Stimulated activated CD4-positive, alpha-beta T cell treated with anti-CD3 and anti-CD28 coated beads, Interleukin-4, amount 100 ng/mL, for 1 hour (primary cell): ENCODE measurements around the gene PEX3.
A peak's percentile ranks its signal among the peaks of the same experiment; 100 is the strongest.
"Not testable (repeated sequence)": the region's sequence is repeated elsewhere in the genome, so short reads cannot be mapped to it uniquely, and the experiment has no call there.

Source experiments
- DNase-seq: peaks from one replicate; pipeline ENCODE4 v3.0.0-alpha.2; 2020

Gene PEX3

GRCh38 chr6:143449082-143449713 lies 1.4 kb upstream of the PEX3 start:
- no peak for DNase-seq

DNA sequence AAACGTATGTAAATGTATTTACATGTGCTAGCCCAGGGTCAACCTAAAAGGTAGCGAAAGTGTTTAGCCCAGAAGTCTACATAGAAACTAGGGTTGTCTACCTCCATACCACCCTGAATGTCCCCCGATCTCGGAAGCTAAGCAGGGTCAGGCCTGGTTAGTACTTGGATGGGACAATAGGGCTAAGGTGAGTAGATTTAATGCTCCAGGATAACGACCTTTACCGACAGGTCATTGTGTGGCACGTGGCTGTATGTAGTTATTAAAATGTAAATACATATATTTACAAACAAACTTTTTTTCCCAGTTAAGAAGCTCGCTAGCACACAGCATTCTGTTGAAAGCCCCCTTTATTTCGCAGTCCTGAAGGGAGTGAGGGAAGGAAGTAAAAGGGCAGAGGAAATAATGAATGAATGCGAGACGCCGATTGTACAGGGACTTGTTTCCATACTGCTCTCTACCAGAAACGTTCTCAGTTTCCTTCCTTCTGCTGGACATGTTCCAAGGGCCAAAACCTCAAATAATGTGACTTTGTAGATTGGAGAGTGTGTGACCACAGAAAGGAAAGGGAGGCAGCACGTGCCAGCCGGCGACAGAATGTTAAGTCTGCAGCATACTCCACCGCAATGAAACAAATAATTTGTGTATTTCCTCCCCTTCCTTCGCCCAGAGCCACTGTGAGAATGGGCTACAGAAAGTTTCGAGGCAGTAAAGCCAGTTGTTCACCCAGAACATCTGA lies 722 bp upstream of the PEX3 start:
- DNase-seq, result peak; percentile 18

GRCh38 chr6:143451531-143451930 lies 926 bp downstream of the PEX3 start:
- DNase-seq, result no peak

GRCh38 chr6:143457563-143458359 lies 7.2 kb downstream of the PEX3 start:
- DNase-seq, result no peak

DNA sequence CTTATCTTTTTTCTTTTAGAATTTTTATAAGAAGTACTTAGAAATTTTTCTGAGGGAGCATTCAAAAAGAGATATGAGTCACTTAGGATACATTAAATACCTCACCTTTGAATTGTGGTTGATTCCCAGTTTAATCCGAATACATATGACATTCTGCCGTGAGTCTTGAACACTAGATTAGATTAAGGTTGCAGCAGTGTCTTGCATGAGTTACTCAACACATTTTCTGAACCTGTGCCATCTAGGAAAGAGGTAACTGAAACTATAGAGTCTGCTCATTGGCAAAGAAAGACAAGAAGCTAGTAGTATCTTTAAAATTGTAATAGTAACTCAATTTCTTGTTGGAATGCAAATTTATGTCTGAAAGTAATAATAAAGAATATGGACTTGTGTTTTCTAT lies 14.9 kb downstream of the PEX3 start:
- no peak for DNase-seq

GRCh38 chr6:143468026-143468425 lies 17.4 kb downstream of the PEX3 start:
- no peak for DNase-seq

GRCh38 chr6:143468823-143469222 lies 18.2 kb downstream of the PEX3 start:
- not testable (repeated sequence) for DNase-seq

- DNase-seq, result no peak
These were observed 21.2 kb downstream of the PEX3 start for GRCh38 chr6:143471822-143472221.

- no peak for DNase-seq
These were observed 25.9 kb downstream of the PEX3 start for GRCh38 chr6:143476545-143476944.

DNA sequence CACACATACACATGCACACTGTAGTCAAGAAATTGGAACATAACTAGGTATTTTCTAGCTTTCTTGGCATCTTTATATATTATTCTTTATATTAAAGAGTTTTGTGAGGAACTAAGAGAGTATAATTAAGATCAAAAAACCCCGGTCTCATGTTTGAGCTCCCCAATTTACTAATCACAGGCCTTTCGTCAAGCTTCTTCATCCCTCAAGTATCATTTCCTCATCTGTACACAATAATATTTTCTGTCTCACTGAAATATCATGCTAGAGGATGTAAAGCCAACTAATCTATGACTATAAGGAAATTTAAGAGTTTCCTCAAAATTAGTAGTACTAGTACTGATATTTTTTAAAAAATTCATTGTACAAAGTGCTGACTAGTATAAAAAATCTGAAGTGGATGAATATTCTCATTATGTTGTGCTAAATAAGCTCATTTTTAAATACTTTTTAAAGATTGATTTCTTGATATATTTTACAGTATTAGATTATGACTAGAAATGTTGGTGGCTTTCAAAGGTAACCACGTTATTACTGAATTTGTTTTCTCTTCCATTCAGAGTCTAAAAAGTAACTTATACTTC lies 28.0 kb downstream of the PEX3 start:
- DNase-seq, result no peak

- no peak for DNase-seq
These were observed 32.0 kb downstream of the PEX3 start for GRCh38 chr6:143482593-143482992.

DNA sequence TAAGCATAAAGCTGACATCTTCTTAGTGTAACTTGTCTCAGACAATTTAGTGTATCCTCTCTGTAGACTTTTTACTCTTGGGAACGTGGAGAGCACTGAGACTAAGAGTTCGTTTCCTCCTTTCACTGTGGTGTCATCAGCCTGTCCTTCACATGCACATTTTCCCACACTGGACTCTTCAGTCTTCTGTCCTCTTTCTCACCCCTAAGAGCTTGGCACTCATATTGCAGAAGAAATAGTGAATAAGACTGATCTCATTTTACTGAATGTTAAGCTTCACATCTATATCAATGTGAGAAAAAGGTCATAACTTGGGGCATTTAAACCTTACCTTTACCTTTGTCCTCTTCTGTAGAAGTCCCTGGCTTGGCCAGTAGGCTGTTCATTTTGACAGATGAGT lies 35.4 kb downstream of the PEX3 start:
- DNase-seq, result no peak

- no peak for DNase-seq
These were observed 36.1 kb downstream of the PEX3 start for GRCh38 chr6:143486752-143487151.

GRCh38 chr6:143490244-143490643 lies 39.6 kb downstream of the PEX3 start:
- no peak for DNase-seq

DNA sequence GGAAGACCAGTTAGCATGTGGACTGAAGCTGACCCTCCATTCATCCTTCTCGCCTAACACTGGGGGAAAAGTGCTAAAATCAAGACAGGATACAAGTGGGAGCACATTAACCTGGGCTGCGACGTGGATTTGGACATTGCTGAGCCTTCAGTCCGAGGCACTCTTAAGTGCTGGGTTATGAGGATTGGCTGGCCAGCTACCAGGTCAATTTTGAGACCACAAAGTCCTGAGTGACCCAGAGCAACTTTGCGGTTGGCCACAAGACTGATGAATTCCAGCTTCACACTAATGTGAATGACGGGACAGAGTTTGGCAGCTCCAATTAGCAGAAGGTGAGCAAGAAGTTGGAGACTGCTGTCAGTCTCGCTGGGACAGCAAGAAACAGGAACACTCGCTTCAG lies 40.2 kb downstream of the PEX3 start:
- no peak for DNase-seq

GRCh38 chr6:143496974-143497373 lies 46.4 kb downstream of the PEX3 start:
- DNase-seq, result no peak

DNA sequence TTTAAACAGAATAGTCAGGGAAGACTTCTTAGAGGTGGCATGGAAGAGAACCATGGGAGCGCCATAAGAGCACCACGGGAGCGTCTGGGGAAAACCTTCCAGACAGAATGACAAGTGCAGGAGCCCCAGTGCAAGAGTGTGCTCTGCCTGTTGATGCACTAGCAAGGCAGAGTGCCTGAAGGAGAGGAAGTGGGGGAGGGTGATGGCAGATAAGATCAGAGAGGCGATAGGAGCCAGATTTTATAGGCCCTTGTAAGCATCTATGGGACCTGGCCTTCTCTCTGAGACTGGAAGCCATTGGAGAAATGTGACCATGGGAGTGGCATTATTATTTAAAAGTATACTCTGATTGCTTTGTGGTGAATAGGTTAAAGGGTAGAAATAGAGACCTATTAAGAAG lies 47.8 kb downstream of the PEX3 start:
- DNase-seq, result no peak

DNA sequence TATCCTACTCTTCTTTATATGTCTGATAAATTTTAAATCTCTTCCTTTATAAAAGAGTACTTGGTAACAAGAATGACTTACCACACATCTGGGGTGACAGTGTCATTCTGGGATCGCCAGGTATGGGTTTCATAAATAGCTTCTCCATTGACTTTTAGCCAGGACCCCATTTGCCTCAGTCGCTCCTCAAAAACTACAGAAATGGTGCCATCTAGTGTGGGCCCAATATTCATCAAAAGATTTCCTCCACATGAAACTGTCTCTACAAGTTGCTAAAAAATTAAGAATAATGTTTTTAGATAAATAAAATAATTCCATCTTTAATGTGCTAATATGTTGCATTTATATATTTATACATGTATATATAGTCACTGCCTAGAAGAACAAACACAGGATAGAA lies 51.2 kb downstream of the PEX3 start:
- no peak for DNase-seq

- DNase-seq, result no peak
These were observed 53.8 kb downstream of the PEX3 start for GRCh38 chr6:143504369-143504768.

DNA sequence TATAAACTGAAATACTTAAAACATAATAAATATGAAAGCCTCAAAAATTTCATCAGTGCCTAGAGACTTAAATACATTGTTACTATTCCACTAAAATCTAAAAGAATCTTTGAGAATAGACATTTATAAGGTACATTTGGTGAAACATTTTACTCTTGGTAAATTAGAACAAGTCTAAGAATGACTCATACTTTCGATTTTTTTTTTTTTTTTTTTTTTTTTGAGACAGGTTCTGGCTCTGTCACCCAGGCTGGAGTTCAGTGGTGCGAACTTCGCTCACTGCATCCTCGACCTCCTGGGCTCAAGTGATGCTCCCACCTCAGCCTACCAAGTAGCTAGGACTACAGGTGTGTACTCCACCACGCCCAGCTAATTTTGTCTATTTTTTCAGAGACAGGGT lies 54.5 kb downstream of the PEX3 start:
- DNase-seq, result no peak

DNA sequence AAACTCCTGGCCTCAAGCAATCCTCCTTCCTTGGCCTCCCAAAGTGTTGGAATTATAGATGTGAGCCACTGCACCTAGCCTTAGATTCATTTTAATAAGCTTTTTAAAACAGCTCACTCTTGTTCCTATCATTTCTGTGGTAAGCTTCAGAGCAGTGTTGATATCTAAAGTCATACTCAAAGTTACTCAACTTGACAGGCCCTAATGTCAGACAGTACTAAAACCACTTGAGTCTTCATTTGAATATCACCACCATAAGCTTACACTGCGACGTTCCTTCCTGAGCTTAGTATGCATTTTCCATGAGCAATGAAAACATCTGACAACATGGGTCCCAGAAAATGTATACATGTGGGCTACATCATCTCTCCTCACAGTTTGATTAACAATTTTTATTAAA lies 54.9 kb downstream of the PEX3 start:
- DNase-seq, result no peak

GRCh38 chr6:143506199-143506598 lies 55.6 kb downstream of the PEX3 start:
- no peak for DNase-seq

DNA sequence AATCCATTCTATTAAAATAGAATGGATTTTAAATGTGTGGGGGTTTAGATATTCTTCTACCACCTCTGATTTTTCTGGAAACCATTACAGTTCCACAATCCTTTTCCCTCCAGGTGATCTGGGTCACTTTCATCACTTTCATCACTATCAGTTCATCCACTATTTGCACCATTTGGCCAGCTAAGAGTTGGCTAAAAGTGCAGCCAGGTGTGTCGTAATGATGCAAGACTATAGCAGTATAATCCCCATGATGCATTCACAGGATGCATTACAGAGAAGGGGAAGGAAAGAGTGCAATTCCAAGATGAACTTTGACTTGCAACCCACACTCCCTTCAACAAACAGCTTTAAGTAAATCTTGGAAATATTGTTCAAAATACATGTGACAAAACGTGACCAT lies 56.0 kb downstream of the PEX3 start:
- no peak for DNase-seq
